Ishikawa (cell line): ENCODE results near the gene ZNF185.
A peak's percentile ranks its signal among the peaks of the same experiment; 100 is the strongest.

ENCODE experiments used
- CEBPB ChIP-seq: IDR thresholded peaks from 2 replicates; pipeline ENCODE4 v1.6.1; 2012
- CREB1 ChIP-seq: IDR thresholded peaks from 2 replicates; pipeline ENCODE4 v1.6.1; 2012; ENCODE audit warnings: low read depth
- EGR1 ChIP-seq: IDR thresholded peaks from 2 replicates; pipeline ENCODE4 v1.6.1; 2012
- EP300 ChIP-seq: IDR thresholded peaks from 2 replicates; pipeline ENCODE4 v1.6.1; 2012; ENCODE audit warnings: borderline replicate concordance
- FOXM1 ChIP-seq: IDR thresholded peaks from 2 replicates; pipeline ENCODE4 v1.6.1; 2012; ENCODE audit warnings: low read depth, borderline replicate concordance
- MAX ChIP-seq: IDR thresholded peaks from 2 replicates; pipeline ENCODE4 v1.6.1; 2012
- NFIC ChIP-seq: IDR thresholded peaks from 2 replicates; pipeline ENCODE4 v1.6.1; 2012
- RAD21 ChIP-seq: IDR thresholded peaks from 2 replicates; pipeline ENCODE4 v1.6.1; 2012; ENCODE audit warnings: low read depth
- REST ChIP-seq: IDR thresholded peaks from 2 replicates; pipeline ENCODE4 v1.6.1; 2012; ENCODE audit warnings: low read depth, mild to moderate bottlenecking
- TAF1 ChIP-seq: IDR thresholded peaks from 2 replicates; pipeline ENCODE4 v1.6.1; 2012; ENCODE audit warnings: low read depth, mild to moderate bottlenecking
- TCF12 ChIP-seq: IDR thresholded peaks from 2 replicates; pipeline ENCODE4 v1.6.1; 2012; ENCODE audit warnings: low read depth
- TEAD4 ChIP-seq: IDR thresholded peaks from 2 replicates; pipeline ENCODE4 v1.6.1; 2012
- USF1 ChIP-seq: IDR thresholded peaks from 2 replicates; pipeline ENCODE4 v1.6.1; 2012
- YY1 ChIP-seq: IDR thresholded peaks from 2 replicates; pipeline ENCODE4 v1.6.1; 2012; ENCODE audit warnings: low read depth
- ZBTB7A ChIP-seq: IDR thresholded peaks from 2 replicates; pipeline ENCODE4 v1.6.1; 2012; ENCODE audit warnings: low read depth

ZNF185 gene

GRCh38 chrX:152927858-152928760 is 30.2 kb downstream of the ZNF185 start:
- TF ChIP-seq TEAD4 (no peak), TCF12 (no peak), MAX (no peak), TAF1 (no peak), ZBTB7A (no peak), REST (no peak), USF1 (no peak), YY1 (no peak), FOXM1 (no peak), EP300 (no peak), CEBPB (no peak), EGR1 (no peak), RAD21 (no peak), CREB1 (no peak), NFIC (no peak)

GRCh38 chrX:152928761-152929400 is 31.0 kb downstream of the ZNF185 start:
- no peak for TF ChIP-seq RAD21
- TF ChIP-seq EGR1: no peak

- no peak for TF ChIP-seq CEBPB
Measured at GRCh38 chrX:152929898-152930297, 32.0 kb downstream of the ZNF185 start.

- TF ChIP-seq MAX (0 out of 2 replicates have a peak, but pooled peaks have one; percentile 22), REST (no peak)
Measured at GRCh38 chrX:152930516-152930915, 32.6 kb downstream of the ZNF185 start.

- no peak for TF ChIP-seq CREB1
- no peak for TF ChIP-seq MAX
- no peak for TF ChIP-seq NFIC
- TF ChIP-seq YY1: no peak
- TF ChIP-seq ZBTB7A: no peak
- TF ChIP-seq TAF1: no peak
- no peak for TF ChIP-seq EGR1
- TF ChIP-seq REST: no peak
- no peak for TF ChIP-seq EP300
- TF ChIP-seq FOXM1: no peak
- TF ChIP-seq TEAD4: no peak
- TF ChIP-seq USF1: no peak
- no peak for TF ChIP-seq TCF12
Measured at GRCh38 chrX:152932144-152932543, 34.3 kb downstream of the ZNF185 start.
